GM04503 (cell line): ENCODE measurements around the gene SH3BP1.
"Not testable (repeated sequence)": the region's sequence is repeated elsewhere in the genome, so short reads cannot be mapped to it uniquely, and the experiment has no call there.

Source experiments
- DNase-seq: peaks from one replicate; pipeline ENCODE4 v3.0.0-alpha.2; 2012; ENCODE audit warnings: low read depth

SH3BP1 gene

DNA sequence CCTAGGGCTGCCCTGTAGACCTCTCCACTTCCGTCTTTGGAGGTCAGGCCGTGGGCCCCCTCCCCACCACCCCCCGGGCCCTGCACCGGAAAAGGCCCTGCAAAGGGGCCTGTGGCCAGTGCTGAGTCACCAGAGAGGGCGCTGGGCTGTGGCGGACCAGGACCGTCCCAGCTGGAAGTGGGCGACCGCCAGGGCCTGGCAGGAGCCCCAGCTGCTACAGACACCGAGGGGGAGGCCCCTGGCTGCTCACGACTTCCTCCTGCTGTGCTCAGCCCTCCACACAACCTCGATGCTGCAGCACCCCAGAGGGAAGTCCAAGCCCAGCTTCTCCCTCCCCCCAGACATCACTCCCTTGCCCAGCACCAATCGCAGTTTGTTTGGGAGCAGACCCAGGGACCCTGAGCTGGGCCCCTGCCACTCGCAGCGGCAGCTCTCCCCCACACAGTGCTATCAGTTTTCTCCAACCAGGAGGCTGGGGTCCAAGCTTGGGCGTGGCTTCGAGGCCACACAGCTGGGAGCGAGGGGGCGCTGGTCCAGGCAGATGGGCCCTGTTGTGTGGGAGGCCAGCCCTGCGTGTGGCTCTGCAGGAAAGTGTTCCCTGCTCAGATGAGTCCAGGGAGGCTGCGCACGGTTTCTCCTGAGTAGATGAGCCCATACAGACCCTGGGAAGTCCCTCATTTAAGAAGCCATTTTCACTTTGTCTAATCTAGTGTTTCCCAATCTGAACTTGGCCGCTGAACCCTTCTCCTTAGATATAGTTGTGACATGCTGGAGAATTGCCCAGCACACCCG is 5.6 kb upstream of the SH3BP1 start:
- DNase-seq = no peak

DNA sequence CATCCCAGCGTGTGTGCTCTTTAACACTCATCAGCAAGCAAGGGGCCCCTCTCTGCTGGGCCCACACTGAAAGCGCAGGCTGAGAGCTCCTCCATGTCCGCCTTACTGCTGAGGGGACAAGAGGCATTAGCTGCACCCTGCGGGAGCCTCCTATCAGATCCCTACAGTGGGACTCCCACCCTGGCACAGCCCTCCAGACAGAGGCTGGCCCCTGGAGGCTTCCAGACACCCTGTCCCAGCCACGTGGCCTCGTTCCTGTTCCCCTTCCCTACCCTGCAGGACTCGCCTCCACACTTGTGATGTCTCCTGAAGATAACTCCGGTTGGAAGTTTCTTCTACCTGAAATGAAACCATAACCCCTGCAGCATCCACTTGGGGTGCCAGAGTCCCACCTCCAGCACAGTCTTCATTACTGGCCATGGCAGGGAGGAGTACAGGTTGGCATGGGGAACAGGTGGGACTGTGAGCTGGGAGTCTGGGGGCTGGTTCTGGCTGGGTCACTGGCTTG is 5.0 kb upstream of the SH3BP1 start:
- DNase-seq = no peak

DNA sequence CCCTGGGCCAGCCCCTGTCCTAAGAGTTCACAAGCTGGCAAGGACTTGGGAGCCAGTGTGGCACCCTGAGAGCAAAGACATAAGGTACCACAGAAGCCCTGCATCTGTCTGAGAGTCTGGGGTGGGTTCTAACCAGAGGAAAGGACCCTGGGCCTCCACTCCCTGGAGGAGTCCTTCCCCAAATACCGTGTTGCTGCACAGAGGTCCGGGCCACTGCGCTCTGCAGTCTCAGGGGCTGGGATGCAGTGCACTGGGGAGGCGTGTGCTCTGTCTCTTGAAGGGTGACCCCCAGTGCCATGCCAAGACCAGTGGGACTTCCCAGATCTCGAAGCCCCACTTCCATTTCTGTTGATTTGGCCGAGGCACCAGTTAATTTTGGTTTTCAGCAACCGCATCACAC is 4.3 kb upstream of the SH3BP1 start:
- DNase-seq = no peak

DNA sequence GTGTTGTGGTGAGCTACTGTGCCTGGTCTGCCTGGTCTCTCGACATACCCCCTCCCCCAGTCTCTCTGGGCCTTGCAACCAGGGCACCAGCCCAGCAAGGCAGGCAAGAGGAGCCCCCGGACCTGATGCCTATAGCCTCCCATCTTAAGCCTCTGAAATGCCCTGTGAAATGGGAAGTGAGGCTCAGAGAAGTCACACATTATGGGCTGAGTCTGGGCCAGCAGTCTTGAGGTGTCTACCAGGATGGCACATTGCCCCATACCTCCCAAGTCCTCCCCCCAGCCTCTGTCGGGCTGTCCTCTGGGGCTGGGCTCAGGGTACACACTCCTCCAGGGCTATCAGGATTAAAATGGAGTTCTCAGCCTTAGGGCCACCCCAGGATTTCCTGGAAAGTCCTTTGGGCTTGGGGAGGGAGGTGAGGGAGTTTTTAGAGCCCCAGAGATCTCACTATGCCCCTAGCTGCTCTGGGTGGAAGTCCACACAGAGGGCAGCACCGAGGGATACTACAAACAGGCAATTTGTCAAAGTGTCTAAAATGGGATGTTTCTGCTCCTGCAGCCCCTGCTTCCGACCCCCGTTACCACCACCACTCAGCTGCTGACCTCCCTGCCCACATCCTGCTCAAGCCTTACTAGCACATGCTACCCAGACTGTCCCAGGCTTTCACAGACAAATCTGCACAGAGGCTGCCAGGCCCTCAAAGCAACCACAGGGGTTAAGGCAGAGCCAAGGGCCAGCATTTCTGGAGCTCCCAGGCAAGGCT is 3.1 kb upstream of the SH3BP1 start:
- no peak for DNase-seq

DNA sequence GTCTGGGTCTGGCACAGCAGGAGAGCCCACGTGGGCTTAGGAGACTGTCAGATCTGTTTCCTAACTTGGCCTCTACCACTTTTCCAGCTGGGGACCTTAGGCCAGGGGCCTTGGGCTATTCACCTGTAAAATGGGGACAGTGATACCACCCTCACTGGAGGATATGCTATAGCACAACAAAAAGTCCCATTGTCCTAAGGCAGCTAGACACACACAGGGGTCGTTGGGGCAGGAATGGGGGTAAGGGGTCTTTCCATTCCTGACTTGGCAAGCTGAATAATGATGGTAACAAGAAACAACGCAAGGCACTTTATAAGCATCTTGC is 2.6 kb upstream of the SH3BP1 start:
- no peak for DNase-seq

DNA sequence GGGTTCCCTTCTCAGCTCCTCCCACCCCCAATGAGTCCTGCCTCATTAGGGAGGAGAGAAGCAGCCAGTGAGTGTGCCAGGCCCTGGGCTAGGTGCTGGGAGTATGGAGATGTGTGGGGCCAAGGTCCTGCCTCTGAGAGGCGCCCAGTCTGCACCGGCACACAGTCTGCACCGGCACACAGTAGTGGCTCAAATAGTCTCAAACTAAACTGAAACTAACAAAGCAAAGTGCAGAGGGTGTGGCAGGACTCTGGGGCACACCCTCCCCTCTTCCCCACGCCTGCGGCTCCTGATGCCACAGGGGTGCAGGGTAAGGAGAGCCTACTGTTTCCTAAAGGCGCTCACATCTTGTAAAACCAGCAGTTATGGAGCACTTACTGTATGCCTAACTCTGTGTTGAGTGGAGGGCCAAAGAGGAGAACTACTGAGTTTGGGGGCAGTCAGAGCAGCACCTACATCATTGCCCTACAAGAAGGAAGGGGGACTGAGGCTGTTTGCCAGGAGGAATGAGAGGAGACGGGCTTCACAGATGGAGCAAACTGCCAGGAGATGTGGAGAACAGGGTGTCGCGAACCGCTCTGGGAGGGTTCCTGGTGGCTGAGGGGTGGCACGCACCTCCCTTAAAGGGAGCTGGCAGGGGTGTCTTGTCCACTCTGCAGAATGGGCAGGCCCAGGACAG is 939 bp upstream of the SH3BP1 start:
- no peak for DNase-seq

DNA sequence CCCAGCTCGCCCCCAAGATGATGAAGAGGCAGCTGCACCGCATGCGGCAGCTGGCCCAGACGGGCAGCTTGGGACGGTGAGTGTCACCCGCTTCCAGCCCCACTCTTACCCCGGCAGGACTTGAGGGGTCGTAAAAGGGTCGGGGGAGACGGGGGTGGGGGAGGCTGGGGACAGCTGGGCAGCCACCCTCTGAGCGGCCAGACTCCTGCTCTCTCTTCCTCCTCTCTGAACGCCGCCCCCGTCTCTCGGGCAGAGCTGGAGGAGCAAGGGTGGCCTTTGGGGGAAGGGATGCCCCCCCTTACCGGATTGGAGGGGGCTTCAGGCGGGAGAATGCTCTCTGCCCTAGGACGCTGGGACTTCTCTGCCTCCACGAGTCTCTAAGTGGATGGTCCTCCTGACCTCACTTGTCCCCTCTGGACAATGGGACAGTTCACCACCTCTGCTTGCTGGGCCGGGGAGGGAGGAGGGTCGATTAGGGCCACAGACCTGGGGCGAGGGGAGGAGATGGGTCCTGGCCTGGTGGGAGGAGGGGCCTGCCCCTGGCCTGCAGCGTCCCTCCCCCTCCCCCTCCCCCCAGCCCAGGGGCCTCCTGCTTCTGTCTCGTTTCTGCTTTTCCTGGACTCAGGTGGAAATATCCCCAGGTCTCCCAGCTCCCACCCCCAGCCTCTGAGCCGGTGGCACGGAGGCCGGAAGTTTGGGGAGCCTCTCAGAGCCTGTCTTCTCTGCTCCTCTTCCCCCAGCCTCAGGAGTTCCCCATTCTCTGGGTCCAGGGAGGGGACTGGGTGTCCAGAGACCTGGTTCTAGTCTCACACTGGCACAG is 512 bp downstream of the SH3BP1 start:
- no peak for DNase-seq

DNA sequence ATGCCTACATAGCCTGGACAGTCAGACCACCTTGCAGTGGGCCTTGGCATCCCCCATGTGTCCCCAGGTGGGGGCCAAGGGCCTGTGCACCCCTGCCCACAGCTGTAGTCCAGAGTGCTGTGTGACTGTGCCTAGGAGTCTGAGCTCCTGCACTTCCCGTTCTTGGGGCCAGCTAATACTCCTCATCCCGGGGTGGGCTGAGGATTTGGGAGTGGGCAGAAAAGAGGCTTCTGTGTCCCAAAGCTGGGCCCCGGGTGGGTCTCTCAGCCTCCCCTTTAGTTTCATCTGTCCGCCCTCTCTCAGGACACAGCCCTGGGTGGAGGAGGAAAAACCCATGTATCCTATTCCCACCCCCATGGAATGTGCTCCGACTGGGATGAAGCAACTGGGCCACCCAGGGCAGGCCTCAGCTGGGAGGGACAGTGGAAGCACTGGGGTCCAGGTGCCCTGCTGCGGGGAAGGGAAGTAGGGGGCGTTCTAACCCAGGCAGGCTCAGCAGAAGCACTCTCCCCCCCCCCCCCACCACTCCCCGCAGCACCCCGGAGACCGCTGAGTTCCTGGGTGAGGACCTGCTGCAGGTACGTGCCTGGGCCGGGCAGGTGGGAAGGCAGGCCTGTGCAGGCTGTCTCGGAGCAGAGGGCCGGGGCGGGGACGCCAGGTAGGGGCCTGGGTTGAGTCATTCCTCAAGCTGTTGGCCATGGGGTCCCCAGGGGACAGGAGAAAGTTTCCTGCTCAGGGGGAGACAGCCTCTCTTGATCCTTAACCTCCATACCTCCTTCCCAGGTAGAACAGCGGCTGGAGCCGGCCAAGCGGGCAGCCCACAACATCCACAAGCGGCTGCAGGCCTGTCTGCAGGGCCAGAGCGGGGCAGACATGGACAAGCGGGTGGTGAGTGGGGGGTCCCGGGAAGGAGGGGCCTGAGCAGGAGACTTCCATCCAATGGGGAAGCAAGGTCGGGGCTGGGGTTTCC is 1.4 kb downstream of the SH3BP1 start:
- no peak for DNase-seq

DNA sequence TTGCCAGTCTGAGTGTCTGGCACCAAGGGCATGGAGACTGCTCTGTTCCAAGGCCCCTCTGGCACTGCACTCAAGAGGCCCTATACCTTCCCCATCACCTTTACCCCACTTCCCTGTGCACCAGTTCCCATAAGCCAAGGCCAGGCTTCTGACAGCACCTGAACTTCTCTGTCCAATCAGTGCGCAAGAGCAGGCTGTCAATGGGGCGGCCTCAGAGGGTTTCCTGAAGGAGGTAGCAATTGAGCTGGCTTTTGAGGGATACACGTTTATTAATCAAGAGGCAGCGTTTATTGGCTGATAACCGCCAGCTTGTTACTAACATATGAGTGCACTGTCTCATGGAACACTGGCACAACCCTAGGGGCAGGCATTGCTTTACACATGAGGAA is 2.1 kb downstream of the SH3BP1 start:
- DNase-seq = no peak

DNA sequence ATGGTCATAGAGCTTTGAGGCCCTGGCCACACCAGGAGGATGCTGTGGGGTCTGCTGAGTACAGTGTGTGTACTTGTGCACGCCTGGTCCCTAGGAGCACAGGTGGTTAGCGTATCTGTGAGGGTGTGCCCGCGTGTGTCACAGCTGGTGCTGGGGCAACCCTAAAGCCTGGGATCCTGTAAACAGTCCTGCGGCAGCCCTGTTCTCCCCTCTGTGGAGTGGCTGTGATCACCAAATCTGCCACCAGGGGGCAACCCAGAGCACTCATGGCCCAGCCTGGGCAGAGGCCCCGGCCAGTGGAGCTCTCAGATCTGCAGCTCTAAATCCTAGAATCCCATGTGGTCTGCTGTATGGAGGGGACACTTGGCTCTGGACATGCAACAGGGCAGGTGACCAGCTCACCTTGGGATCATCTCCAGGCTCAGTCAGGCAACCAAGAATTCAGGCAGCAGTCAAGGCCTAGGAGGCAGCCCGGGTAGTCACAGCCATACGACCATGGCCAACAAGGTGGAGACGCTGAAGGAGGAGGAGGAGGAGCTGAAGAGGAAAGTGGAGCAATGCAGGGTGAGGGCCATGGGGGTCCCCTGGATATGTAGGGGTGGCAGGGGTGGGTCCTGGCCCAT is 3.9 kb downstream of the SH3BP1 start:
- DNase-seq = no peak

DNA sequence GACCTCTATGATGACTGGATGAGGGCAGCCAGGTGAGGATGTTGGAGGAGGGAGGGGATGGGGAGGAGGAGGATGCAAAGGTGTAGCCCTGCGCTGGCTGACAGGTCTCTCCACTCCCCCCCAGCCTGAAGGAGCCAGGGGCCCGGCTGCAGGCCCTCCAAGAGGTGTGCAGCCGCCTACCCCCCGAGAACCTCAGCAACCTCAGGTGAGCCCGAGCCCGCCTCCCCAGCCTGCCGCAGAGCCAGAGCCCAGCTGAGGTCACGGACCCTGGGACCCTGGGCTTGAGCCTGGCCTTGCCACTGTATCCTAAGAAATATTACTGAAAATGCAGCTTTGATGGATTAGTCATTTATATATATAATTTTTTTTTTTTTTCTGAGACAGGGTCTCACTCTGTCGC is 7.8 kb downstream of the SH3BP1 start:
- DNase-seq = no peak

DNA sequence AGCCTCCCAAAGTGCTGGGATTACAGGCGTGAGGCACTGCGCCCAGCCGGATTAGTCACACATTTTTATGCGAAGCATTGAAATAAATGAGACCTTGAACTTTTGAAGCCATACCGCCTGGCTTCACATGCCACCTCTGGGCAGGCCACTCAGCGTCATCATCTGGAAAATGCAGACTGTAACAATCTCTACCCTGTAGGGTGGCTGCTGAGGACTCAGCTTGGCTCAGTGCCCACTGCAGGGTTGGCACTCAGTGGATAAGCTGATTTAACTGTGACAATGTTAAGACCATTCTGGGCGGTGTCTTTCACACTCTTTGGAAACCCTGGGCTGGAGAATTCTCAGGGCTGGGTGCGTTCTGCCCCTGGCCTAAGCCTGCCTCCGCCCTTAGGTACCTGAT is 8.5 kb downstream of the SH3BP1 start:
- DNase-seq = no peak

DNA sequence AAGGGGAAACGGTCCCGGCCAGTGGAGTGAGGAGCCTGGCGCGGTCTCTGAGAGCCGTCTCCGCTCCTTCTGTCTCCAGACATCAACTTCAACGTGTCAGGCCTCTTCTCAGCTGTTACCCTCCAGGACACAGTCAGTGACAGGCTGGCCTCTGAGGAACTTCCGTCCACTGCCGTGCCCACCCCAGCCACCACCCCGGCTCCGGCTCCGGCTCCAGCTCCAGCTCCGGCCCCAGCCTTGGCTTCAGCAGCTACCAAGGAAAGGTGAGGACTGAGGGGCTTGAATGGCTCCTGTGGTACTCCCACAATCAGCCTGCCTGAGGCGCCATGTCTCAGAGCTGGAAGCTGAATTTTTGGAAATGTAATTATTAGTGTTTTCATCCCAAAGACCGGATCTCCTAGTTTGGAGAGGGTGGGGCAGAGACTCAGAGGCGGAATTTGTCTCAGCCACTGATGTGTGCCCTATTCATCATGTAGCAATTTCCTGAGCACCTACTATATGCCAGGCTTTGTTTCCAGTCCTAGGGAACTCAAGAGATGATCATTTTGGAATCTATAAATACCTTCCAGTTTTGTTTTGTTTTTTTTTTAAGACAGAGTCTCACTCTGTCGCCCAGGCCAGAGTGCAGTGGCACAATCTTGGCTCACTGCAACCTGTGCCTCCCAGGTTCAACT is 11.1 kb downstream of the SH3BP1 start:
- no peak for DNase-seq

DNA sequence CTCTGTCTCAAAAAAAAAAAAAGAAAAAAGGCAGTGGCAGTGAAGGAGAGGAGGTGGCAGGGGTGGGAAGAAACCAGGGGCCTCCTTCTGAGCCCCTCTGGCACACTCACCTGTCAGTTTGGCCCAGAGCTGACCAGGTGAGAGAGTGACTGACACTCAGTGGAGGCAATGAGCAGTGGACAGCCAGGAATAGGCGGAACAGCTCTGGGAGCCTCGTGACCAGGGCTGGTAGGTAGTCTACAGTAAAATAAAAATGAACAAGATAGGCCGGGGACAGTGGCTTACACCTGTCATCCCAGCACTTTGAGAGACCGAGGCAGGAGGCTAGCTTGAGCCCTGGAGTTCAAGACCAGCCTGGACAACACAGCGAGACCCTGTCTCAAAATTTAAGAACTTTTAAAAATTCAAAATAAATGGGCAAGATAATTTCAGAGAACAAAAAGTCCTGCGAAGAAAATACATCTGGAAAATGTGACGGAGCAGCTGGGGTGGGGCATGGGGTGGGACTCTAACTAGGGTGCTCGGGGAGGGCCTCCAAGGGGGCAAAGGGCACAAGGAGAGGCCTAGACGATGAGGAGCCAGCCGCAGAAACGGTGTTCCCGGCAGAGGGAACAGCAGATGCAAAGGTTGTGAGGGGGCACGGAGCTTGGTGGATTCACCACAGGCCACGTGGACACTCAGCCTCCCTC is 15.2 kb downstream of the SH3BP1 start:
- DNase-seq = no peak

DNA sequence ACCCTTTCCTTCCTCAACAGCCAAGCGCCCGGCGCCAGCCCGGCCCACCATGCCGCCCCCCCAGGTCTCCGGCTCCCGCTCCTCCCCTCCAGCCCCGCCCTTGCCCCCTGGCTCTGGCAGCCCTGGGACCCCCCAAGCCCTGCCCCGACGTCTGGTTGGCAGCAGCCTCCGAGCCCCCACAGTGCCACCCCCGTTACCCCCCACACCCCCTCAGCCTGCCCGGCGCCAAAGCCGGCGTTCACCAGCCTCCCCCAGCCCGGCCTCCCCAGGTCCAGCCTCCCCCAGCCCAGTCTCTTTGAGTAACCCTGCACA is 15.7 kb downstream of the SH3BP1 start:
- no peak for DNase-seq

DNA sequence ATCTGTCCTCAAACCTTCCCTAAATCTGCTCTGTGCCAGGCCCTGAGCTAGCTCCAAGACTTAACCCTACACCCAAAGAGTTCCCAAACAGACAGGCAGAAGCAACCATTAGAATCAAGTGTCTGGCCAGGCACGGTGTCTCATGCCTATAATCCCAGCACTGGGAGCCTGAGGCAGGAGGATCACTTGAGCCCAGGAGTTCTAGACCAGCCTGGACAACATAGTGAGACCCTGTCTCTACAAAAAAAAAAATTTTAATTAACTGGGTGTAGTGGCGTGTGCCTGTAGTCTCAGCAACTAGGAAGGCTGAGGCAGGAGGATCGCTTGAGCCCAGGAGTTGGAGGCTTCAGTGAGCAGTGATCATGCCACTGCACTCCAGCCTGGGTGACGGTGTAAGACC is 17.1 kb downstream of the SH3BP1 start:
- DNase-seq = not testable (repeated sequence)

DNA sequence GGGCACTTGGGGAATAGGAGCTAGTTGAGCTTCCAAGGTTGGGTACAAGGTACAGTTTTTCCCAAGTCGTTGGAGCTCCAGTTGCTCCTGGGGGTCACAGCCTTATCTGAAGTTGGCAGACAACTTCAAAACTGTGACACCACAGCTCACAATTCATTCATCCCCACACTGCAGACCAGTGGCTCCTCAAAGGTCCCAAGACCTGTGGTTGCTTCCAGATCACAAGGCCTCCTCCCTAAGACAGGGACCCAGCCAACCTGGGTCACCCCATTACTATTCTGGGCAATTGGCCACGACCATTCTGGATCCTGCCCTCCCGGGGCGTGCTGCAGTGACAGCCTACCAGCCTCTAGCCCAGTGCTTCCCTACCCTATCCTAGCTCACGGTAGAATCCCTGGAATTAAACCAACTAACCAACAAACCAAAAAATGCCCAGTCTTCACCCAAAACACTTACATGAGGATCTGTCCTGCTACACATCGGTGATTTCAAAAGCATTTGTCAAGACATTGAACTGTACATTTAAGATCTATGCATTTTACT is 18.2 kb downstream of the SH3BP1 start:
- DNase-seq = no peak

DNA sequence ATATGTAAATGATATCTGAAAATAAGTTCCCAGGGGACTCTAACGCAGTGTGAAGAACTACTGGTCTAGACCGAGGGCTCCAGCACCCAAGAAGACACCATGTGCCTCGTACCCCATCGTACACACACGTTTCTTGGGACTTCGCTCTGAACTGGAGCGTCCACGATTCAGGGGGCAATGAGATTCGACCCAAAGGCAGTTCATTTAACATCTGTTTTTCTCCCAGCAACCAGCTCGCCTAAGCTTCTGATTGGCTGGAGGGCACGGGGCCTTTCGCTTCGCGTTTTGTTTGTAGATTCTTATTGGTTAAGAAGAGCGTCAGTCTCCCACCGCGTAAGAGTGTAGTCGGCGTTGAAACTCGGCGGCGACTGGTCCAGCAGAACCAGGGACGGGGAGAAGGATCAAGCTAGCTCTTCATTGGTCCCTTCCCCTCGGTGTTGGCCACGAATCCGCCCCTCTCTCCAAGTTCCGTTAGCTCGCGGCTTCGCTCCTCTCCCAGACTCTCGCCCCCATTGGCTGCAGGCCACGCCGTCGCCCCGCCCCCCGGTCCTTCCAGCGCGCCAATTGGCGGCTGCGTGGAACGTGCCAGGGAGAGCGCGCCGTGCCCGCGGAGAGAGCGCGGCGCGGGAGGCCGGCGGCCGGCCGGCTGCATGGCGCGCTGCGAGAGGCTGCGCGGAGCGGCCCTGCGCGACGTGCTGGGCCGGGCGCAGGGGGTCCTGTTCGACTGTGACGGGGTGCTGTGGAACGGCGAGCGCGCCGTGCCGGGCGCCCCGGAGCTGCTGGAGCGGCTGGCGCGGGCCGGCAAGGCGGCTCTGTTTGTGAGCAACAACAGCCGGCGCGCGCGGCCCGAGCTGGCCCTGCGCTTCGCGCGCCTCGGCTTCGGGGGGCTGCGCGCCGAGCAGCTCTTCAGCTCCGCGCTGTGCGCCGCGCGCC is 18.9 kb downstream of the SH3BP1 start, which contains the start of gene PDXP:
Gene PDXP, plus strand, starts transcription at position 591 of the 933 bp plus-strand sequence. Its CDS starts 60 bp downstream, at position 651.
- DNase-seq = peak; percentile 100
